Measurements from ENCODE around the gene PTPN9. TPM values are rescaled to one million over a fixed set of nuclear protein-coding genes. Genes with fewer than 3 reads are reported as not detected.

PTPN9 gene
- total and polyA plus RNA-seq, 2 of the 13 experiments (the other 11 are each of a cell fraction or from before 2014, with no cell fraction given) = 16.6 to 19.9 TPM

DNA sequence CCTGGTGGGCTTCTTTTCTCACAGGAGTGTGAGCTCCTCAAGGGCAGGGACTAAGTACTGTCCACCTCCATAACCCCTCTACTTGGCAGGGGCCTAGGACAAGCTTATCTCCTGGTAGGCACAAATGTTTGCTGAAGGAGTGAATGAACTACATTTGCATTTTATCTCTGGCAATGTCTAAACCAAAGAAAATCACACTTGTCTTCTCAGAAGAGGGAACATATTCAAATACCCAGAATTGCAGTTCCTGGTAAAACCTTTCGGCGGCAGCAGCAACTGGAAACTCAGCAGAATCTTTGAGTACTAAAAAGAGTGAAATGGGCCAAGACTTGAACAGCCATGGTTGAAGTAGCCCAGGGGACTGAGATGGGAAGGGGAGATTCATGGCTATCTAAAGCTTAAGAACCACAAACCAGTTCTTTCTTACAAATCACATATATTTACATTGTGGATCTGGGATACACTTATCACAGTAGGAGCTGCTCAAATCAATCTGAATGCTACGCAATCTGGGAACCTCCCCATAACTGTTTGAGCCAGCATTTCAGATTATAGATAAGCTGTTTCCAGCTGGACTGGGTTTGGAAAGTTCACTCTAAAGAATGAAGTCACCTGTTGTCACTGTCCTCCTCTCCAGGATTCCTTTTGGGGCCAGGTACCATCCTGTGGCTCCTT, 18.7 kb upstream of the PTPN9 start:
- no peak for TF ChIP-seq ZNF496 (CRISPR knock-in tag; IDR thresholded peaks at IDR 0.05; ENCODE audit: insufficient replicate concordance)
- TF ChIP-seq RAD21 (CRISPR knock-in tag; IDR thresholded peaks at IDR 0.05) = 0 out of 2 replicates have a peak, but pooled peaks have one; percentile 11
- TF ChIP-seq, protein P1, sequence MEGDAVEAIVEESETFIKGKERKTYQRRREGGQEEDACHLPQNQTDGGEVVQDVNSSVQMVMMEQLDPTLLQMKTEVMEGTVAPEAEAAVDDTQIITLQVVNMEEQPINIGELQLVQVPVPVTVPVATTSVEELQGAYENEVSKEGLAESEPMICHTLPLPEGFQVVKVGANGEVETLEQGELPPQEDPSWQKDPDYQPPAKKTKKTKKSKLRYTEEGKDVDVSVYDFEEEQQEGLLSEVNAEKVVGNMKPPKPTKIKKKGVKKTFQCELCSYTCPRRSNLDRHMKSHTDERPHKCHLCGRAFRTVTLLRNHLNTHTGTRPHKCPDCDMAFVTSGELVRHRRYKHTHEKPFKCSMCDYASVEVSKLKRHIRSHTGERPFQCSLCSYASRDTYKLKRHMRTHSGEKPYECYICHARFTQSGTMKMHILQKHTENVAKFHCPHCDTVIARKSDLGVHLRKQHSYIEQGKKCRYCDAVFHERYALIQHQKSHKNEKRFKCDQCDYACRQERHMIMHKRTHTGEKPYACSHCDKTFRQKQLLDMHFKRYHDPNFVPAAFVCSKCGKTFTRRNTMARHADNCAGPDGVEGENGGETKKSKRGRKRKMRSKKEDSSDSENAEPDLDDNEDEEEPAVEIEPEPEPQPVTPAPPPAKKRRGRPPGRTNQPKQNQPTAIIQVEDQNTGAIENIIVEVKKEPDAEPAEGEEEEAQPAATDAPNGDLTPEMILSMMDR (CRISPR knock-in tag; IDR thresholded peaks at IDR 0.05) = 0 out of 2 replicates have a peak, but pooled peaks have one; percentile 14
- peak; percentile 27; the same call in 1 of the 2 replicates for TF ChIP-seq STAG1 (CRISPR knock-in tag; IDR thresholded peaks at IDR 0.05)
- peaks cover 8 to 24% of the 10 kb centered on the region in 2 experiments; a peak in 4 of 5 replicates for H3K36me3 ChIP-seq (replicated peaks in 1 of 2; ENCODE audit: control insufficient read depth in 1 of 2, insufficient read depth in 2 of 2, low read length in 2 of 2)
- H3K9me3 ChIP-seq (ENCODE audit: low read length) = no peaks in the 10 kb centered on the region
- no peaks in the 10 kb centered on the region for H4K20me1 ChIP-seq (ENCODE audit: insufficient read depth, low read length)
- BruUV-seq (replicated peaks) = no TSS peak
- no peak overlapping the region for H3K4me2 ChIP-seq (ENCODE audit: low read depth, low read length)
- H3K4me1 ChIP-seq (ENCODE audit: insufficient read depth, low read length) = no peaks in the 10 kb centered on the region
- in situ Hi-C loops (cut with HindIII; ENCODE audit: extremely low pct_ligation_motif_present, low pct_unique_long_range_greater_than_20kb) (no loop called here), intact Hi-C loops (cut with micrococcal nuclease; ENCODE audit: unreplicated experiment) (no loop called here)
- H2AFZ ChIP-seq (ENCODE audit: low read length) = no peak overlapping the region
- WGBS (ENCODE audit: low lambda C conversion rate) = 93% methylated on average over 2 of the region's 3 CpGs
- FAIRE-seq (peak; percentile 66), ATAC-seq (no peak), DNase-seq (ENCODE audit: low spot score) (no peak)
- H3K9ac ChIP-seq (ENCODE audit: insufficient read depth, low read depth, low read length) = no peak overlapping the region
- CTCF ChIA-PET (ENCODE audit: low intra/inter-chr PET ratio, low total read pairs) = no interaction called here
- no peaks in the 10 kb centered on the region for H3K79me2 ChIP-seq (ENCODE audit: insufficient read depth, low read length)
- no peaks in the 10 kb centered on the region for H3K27me3 ChIP-seq (ENCODE audit: control insufficient read depth in 1 of 2, insufficient read depth in 2 of 2, low read length in 2 of 2)
- H3K27ac ChIP-seq (ENCODE audit: extremely low read length, insufficient read depth, low read length) = no peak overlapping the region
- POLR2A ChIA-PET = interaction anchor here (0.6 kb wide), 1 partner anchor 8 kb away, joined by 3 read pairs; no protein-coding TSS in a partner anchor
- no peak overlapping the region for H3K4me3 ChIP-seq (replicated peaks in 1 of 3; ENCODE audit: insufficient read depth in 1 of 3, low read depth in 2 of 3, low read length in 3 of 3)

DNA sequence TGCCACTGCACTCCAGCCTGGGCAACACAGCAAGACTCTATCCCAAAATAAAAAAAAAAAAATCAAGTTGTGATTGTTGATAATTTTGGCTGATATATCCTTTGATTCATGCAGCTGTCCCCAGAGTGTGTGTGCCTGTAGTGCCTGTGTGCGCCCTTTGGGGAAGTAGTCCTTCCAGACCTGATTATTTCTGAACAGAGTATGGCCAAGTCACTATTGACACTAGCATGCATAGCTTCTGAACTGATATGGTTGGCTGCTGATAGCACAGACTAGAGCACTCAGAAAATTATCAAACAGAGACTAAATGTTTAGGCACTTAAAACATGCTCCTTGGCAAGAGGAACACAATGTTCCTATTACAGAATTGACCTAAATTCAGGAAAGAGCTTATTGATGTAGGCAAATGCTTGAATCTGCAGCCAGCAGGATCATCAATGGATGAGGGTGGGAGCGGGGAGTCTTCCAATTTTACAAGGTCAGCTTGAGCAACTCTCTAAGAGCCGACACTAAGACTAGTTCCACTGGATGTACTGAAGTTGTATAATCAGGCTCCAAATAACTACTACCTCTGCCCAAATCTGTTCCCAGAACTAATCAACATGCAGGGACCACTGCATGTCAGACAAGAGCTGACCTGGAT, 17.7 kb upstream of the PTPN9 start:
- H3K9ac ChIP-seq (ENCODE audit: insufficient read depth, low read depth, low read length) = no peak overlapping the region
- H3K4me1 ChIP-seq (ENCODE audit: insufficient read depth, low read length) = no peaks in the 10 kb centered on the region
- WGBS (ENCODE audit: low lambda C conversion rate) = 97% methylated on average over 2 of the region's 3 CpGs
- no peak overlapping the region for H2AFZ ChIP-seq (ENCODE audit: low read length)
- ChIA-PET CTCF (ENCODE audit: low intra/inter-chr PET ratio, low total read pairs) (no interaction called here), POLR2A (interaction anchor here (0.6 kb wide), 1 partner anchor 7 kb away, joined by 3 read pairs; no protein-coding TSS in a partner anchor)
- in situ Hi-C loops (cut with HindIII; ENCODE audit: extremely low pct_ligation_motif_present, low pct_unique_long_range_greater_than_20kb) = no loop called here
- H3K79me2 ChIP-seq (ENCODE audit: insufficient read depth, low read length) = no peaks in the 10 kb centered on the region
- H3K4me2 ChIP-seq (ENCODE audit: low read depth, low read length) = no peak overlapping the region
- BruUV-seq (replicated peaks) = no TSS peak
- TF ChIP-seq ZNF350 (CRISPR knock-in tag; IDR thresholded peaks at IDR 0.05; ENCODE audit: borderline replicate concordance, low read depth) = no peak
- TF ChIP-seq YEATS4 (CRISPR knock-in tag; IDR thresholded peaks at IDR 0.05; ENCODE audit: borderline replicate concordance) = no peak
- TF ChIP-seq, protein P2, sequence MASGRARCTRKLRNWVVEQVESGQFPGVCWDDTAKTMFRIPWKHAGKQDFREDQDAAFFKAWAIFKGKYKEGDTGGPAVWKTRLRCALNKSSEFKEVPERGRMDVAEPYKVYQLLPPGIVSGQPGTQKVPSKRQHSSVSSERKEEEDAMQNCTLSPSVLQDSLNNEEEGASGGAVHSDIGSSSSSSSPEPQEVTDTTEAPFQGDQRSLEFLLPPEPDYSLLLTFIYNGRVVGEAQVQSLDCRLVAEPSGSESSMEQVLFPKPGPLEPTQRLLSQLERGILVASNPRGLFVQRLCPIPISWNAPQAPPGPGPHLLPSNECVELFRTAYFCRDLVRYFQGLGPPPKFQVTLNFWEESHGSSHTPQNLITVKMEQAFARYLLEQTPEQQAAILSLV (CRISPR knock-in tag; IDR thresholded peaks at IDR 0.05; ENCODE audit: borderline replicate concordance) = no peak
- TF ChIP-seq PHF21A (CRISPR knock-in tag; IDR thresholded peaks at IDR 0.05) = no peak
- TF ChIP-seq, protein P3, sequence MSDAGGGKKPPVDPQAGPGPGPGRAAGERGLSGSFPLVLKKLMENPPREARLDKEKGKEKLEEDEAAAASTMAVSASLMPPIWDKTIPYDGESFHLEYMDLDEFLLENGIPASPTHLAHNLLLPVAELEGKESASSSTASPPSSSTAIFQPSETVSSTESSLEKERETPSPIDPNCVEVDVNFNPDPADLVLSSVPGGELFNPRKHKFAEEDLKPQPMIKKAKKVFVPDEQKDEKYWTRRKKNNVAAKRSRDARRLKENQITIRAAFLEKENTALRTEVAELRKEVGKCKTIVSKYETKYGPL (CRISPR knock-in tag; IDR thresholded peaks at IDR 0.05) = no peak
- no peak for TF ChIP-seq ETV5 (CRISPR knock-in tag; IDR thresholded peaks at IDR 0.05; ENCODE audit: borderline replicate concordance)
- TF ChIP-seq FOSL1 (CRISPR knock-in tag; IDR thresholded peaks at IDR 0.05; ENCODE audit: borderline replicate concordance) = no peak
- no peak for TF ChIP-seq STAT5B (CRISPR knock-in tag; IDR thresholded peaks at IDR 0.05)
- TF ChIP-seq ARNT (IDR thresholded peaks at IDR 0.05) = no peak
- no peak for TF ChIP-seq POGZ (CRISPR knock-in tag; IDR thresholded peaks at IDR 0.05)
- ATAC-seq = no peak
- no peaks in the 10 kb centered on the region for H3K9me3 ChIP-seq (ENCODE audit: low read length)
- no peaks in the 10 kb centered on the region for H3K27me3 ChIP-seq (ENCODE audit: control insufficient read depth in 1 of 2, insufficient read depth in 2 of 2, low read length in 2 of 2)
- peaks cover 8 to 24% of the 10 kb centered on the region in 2 experiments; a peak in 4 of 5 replicates for H3K36me3 ChIP-seq (replicated peaks in 1 of 2; ENCODE audit: control insufficient read depth in 1 of 2, insufficient read depth in 2 of 2, low read length in 2 of 2)
- H3K27ac ChIP-seq (ENCODE audit: extremely low read length, insufficient read depth, low read length) = no peak overlapping the region
- FAIRE-seq = no peak
- no peaks in the 10 kb centered on the region for H4K20me1 ChIP-seq (ENCODE audit: insufficient read depth, low read length)
- no peak for DNase-seq (ENCODE audit: low spot score)
- intact Hi-C loops (cut with micrococcal nuclease; ENCODE audit: unreplicated experiment) = no loop called here
- H3K4me3 ChIP-seq (replicated peaks in 1 of 3; ENCODE audit: insufficient read depth in 1 of 3, low read depth in 2 of 3, low read length in 3 of 3) = no peak overlapping the region

Measured in HepG2 (cell line).